Activated gamma-delta T cell treated with Interleukin-2 at 50 U/mL for 16 hours (primary cell): ENCODE data around the gene NSG1.

Source experiments
- DNase-seq: peaks from one replicate; pipeline ENCODE4 v3.0.0-alpha.2; 2020

Gene NSG1

DNA sequence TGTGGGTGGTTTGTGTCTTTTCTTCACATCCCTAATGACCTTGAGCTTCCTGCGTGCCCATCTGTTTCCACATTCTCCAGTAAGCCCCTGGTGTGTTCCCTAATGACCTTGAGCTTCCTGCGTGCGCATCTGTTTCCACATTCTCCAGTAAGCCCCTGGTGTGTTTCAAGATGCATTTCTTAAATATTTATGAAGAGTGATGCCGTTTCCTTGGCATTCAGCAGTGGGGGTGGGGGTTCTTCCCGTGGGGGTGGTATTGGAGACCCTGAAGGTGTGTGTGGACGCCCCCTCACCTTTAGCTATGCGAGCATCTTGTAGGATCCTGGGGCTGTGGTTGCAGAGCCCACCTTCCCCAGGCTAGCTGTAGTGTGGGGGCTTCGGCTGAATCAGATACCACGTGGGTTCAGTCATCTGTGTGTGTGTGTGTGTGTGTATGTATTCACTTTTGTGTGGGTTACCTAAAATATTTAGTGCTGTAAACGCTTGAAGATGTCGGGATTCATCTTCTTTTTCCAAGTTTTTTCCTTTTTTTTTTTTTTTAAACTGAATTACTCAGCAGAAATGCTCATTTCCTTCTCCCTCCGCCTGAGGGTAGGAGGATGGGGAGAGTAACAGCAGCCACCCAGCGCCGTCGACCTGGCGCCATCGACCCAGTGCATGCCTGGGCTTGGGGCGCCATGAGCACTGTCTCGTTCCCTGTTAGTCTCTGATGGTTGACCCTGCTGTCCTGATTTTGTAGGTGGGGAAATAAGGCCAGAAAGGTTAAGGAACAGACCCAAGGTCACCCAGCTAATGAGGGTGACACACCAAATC is 9.9 kb downstream of the NSG1 start:
- DNase-seq, result no peak

DNA sequence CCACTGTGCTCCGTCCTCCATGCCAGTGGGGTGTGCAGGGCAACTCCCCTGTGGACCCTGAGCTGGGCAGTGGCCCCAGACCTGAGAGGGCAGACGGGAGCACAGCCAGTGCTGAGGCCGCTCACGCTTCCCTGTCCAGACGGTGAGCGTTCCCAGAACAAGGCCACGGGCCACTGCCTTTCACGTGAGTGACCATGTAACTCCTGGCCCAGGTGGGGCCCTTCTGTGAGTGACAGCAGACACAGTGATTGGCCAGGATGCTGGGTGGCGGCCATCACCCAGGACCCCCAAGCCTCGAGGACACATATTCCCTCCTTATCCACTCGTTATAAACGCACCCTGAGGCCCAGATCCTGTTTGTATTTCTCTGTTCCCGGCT is 10.5 kb downstream of the NSG1 start:
- no peak for DNase-seq

DNA sequence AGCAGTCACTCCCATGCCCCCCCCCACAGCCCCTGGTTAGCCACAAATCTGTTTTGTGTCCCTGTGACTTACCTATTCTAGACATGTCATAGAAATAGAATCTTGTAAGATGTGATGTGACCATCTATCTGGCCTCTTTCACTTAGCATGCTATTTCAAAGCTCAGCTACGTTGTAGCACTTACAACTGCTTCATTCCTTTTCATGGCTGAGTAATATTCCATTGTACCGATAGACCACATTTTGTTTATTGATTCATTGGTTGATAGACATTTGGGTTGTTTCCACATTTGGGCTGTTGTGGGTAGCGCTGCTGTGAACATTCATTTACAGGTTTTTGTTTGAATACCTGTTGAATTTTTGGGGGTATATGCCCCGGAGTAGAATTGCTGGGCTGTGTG is 11.5 kb downstream of the NSG1 start:
- no peak for DNase-seq

DNA sequence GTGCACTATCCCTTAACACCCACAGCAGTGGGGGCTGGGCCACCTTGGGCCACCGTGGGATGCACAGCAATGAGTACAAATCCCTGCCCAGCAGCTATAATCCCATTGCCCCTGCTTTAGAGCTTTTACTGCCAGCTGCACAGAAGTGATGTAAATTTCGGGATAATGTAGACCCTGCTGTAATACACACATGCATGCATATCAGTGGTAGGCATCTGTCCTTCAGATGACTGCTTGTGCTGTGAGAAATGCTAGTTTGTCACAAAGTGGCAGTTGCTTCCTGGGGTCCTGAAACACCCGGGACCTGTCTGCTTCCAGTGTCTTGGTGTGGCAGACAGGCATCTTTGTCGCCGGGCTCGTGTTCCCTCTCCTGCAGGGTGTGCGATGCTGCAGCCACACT is 14.1 kb downstream of the NSG1 start:
- DNase-seq, result no peak

DNA sequence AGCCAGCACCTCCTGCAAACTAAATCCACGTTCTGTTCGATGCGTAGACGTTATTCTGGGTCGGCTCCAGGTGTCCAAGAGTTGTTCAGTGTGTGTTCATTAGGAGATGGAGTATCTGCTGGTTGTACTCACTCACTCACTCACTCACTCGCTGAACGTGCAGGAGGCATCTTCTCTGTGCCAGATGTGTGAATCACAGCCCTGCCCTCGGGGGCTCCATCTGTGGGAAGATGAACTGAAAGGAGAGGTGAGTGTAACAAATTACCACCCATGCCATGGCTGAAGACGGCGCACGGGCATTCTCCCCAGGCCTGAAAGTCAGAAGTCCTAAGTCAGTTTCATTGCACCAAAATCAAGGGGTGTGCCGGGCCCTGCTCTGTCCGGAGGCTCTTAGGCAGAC is 16.1 kb downstream of the NSG1 start:
- no peak for DNase-seq

DNA sequence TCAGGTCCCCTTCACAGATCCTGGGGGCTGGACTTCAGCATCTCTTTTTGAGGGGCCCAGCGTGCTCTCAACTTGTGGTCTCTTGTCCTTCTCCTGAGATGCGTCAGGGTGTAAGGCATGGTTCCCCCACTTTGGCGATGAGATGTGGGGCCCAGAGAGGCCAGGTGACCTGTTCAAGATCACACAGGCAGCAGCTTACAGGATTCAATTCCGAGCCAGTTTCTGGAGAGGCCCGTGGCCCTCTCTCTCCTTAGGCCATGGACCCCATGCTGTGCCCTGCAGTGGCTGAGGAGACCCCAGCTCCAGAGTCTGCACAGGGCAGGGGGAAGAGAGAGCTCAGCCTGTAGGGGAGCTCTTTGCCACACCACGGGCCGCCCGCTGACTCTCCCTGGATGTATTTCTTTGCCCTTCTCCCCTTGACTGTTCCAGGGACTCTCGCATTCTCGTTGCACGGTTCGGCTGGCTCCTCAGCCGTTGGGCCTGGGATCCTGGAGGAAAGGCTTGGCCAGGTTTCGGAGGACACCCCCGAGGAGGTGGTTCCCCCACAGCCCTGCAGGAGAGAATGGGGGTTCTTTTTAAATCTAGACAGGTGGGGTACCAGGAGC is 18.6 kb downstream of the NSG1 start:
- DNase-seq, result no peak

DNA sequence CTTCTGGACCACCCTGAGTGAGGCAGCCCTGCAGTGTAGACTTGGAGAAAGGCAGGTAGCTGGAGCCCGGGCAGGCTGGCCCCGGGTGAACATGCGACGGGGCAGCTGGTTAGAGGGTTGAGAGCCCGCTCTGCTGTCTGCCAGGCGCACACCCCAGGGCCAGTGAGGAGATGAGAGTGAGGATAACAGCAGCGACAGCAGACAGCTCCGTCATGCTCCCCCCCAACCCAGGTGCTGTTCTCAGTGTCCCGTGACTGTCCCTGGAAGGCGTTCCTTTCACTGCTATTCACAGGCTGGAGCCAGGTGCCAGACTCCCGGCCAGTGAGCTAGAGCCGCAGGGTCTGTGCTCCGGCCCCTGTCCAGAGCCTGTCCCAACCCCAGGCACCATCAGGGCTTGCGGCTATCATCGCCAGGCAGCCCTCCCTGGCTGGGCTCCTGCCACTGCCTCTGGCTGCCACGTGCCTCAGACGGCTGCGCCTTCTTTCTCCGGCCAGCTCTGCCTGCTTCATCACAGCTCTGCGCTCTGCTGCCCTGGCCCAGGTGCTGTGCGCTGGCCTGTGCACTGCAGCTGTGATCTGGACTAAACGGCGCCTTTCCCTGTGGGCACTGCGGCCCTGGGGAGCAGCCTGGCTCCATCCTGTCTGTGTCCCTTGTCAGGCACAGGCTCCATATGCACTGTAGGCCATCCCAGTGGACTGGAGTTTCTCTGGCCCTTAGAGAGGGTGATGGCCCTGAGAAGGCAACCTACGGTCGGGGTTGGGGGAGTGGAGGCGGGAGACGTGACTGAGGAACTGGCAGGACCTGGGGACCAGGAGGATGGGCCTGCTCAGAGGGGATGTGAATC is 19.8 kb downstream of the NSG1 start:
- no peak for DNase-seq

DNA sequence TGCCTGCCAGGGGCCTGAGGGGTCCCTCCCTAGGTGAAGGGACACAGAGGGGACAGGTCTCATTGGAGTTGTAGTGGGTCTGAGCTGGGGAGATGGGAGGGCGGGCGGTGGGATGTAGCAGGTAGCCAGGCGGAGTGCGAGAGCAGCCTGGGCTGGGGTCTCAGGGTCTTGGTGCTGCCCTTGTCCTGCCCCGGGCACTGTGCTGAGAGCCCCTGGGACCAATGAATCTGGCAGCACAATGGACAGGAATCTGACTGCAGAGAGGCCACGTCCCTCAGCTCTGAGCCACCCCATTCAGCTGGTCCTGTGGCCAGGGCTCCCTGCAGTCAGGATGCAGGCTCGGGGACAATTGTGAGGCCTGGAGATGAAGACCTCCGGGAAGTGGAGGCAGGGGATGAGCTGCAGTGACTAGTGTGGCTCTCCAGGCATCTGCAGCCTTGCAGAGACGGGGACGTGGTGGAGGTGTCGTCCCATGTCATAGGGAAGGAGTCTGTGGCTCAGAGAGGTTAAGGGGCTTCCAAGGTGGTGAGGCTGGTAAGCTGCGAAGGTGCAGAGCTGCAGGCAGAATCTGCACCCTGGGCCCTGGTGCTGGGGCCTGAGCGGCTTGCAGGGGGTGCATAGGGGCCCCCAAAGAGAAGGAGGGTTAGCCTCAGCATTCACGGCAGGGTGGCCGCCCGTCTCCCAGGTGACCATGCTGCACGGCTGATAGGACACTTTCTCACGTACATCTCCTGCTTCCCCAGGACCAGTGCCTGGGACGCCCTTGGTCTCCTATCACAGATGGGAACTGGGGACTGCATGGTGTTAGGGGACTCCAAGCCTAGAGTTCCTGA is 20.6 kb downstream of the NSG1 start:
- no peak for DNase-seq

DNA sequence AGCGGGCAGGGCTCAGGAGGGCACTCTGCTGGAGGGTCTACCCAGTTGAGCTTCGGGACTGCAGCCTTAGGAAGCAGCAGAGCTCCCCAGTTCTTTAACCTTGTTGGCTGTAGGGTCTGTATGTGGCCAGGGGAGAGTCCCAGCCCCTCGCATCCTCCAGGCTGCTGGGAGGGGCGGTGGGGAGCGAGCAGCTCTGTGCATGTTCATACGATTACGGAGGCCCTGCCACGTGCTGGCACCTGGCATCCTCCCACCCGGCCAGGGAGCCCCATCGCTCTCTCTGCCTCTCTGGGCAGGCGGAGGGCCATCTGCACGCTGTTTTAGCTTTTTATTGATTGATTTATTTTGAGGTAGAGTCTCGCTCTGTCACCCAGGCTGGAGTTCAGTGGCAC is 21.2 kb downstream of the NSG1 start:
- DNase-seq, result no peak

DNA sequence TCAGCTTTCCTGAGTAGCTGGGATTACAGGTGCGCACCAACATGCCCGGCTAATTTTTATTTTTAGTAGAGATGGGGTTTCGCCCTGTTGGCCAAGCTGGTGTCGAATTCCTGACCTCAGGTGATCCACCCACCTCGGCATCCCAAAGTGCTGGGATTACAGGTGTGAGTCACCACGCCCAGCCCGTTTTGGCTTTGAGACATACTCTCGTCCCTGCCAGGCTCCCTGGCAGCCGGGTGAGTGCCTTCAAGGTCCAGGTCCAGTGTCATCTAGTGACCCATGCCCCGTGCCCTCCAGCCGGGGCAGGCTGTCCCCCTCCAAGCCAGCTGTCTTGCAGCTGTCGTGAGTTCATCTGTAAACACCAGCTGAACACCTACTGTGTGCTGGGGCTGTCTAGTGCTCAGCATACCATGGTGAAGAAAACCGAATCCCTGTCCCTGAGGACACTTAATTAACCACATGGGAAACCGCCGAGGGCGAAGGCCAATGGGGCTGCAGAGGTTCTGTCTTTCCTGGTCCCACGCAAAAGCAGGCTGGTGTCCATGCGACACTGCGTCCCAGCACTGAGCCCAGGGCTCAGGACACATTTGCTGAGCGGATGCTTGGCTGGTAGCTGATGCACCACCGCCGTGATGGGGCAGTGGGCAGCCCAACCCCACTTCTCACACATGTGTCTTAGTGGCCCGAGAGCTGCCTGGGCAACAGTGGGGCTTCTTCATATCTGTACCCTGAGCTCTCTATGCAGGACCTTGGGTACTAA is 21.9 kb downstream of the NSG1 start:
- DNase-seq, result no peak

DNA sequence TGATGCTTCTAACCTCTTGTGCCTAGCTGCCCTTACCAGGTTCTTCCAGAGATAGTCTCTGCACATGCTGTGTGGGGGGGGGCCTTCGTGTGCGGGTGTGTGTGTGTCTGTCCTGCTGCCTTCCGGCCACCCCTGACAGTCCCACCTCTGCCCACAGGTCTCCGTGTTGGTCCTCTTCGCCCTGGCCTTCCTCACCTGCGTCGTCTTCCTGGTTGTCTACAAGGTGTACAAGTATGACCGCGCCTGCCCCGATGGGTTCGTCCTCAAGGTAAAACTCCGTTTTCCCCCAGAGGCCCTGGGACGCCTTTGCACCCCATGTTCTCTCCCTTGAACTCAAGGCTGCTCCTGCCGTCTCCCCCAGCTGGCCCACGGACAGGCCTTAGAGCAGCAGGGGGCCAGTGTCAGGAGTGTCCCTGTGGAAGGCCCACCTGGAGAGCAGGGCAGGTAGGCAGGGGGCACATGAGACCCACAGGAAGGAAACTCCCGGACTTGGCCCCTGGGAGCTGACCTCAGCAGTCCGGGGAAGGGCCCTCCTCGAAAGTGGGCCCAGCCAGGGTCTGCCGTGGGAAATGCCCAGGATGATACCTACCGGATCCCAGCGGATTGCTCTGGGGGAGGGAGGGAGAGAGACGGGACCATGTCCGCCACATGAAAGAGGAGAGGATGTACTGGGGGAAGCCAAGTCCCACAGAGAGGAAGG is 22.7 kb downstream of the NSG1 start:
- no peak for DNase-seq

DNA sequence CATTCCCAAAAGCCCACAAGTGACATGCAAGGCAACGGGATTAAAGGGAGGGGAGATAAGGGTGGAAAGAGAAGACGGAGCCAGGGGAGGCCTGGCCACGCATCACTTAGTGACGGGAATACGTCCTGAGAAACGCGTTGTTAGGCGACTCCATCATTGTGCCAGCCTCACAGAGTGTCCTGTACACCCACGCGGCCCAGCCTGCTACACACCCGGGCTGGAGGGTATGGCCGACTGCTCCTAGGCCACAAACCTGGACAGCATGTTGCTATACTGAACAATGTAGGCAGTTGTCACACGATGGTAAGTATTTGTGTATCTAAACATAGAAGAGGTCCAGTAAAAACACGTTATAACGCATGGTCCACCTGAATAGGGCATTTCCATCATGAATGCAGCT is 23.4 kb downstream of the NSG1 start:
- DNase-seq, result no peak

DNA sequence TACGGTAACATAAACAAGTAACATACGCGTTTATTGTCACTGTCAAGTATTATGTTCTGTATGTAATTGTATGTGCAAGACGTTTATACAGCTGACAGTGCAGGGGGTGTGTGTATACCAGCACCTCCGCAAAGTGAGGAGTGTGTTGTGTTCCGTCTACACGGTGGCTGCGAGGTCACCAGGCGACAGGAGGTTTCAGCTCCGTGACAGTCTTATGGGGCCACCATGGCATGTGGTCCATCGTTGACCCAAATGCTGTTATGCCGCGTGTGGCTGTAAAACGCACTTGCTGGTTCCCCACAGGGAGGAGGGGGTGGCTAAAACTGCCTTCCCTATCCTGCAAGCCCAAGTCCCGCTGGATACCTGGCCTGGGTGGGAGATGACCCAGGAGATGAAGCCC is 25.0 kb downstream of the NSG1 start:
- no peak for DNase-seq

DNA sequence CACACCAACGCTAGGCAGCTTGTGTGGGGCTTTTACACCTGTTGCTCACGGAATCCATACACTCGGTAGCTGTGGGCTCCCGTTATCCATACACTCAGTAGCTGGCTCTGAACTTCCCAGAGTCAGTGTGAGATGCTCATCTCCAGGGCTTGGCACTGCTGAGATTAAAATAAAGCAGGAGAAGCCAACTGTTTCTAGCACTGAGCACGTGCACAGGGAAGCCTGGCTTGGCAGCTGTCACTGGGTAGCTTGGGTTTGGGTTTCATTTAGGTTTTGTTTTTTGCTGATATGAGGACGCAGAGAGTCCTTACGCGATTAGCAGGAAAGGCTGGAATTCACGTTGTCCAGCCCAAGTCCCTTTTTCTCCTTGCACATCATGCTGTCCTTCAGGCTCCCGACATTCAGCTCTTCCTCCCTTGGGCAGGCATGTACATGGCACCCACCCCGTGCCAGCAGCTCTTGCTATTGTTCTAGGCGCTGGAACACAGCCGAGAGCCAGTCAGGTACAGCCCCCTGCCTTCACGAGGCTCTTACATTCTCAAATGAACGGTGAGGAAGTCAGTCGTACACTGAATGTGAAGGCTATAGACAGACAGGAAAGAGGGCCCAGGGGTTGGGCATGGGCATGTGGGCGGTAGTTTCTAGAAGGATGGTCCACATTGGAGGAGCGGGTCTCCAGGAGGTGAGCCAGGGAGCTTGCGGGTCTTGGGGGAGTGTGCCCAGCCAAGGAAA is 25.9 kb downstream of the NSG1 start:
- no peak for DNase-seq

DNA sequence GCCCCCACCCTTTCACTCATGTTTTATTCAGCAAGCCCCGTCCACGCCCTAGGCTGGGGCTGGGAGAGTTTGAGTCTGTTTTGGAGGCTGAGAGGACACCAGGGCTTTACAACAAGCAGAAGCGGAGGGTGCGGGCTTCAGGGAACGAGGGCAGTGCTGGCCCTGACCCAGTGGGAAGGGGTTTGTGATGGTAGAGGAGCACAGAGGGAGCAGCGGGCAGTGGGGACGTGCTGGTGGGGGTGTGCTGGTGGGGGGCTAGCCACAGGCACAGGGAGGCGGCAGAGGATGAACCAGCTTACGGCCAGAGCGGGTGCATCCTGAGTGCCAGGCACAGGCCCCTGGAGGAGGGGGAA is 26.4 kb downstream of the NSG1 start:
- DNase-seq, result no peak

DNA sequence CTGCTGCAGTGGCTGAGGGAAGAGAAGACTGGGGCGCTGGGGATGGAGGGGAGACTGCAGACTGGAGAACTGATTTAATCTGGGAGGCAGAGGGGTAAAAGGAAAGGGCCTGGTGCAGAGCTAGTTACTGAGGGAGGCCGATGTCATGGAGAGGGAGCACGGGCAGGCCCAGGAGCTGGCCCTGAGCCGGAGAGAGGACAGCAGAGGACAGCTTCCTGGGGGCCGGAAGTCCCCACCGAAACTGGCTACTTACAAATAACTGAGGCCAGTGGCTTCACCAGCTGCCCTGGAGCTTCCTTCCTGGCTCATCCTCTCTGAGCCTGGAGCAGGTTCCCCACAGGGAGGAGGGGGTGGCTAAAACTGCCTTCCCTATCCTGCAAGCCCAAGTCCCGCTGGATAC is 26.9 kb downstream of the NSG1 start:
- no peak for DNase-seq

DNA sequence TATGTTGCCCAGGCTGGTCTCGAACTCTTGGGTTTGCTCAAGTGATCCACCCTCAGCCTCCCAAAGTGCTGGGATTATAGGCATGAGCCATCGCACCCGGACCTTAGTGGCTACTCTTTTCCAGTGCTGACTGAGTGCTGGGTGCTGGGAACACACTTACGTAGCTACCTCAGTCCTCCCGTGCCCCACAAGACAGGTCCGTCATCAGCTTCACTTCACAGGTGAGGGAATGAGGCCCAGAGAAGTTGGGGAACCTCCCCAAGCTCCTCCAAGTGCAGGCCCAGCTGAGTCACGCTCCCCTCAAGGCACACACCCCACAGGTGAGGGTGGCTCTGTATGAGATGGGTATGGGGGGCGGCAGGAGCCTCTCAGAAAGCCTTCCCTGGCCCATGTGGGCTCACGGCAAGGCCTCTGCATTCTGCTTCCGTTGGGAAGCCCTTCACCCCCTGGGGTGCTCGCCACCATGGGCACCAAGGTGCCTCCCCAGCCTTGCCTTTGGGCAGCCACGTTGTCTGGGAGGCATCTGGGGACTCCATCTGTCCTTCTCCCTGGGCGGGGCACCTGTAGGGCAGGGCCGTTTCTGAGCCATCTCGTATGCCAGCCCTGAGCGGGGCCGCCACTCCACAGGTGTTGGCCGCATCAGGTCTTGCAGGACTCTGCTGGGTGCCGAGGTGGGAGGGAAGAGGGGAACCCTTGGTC is 28.4 kb downstream of the NSG1 start:
- no peak for DNase-seq

DNA sequence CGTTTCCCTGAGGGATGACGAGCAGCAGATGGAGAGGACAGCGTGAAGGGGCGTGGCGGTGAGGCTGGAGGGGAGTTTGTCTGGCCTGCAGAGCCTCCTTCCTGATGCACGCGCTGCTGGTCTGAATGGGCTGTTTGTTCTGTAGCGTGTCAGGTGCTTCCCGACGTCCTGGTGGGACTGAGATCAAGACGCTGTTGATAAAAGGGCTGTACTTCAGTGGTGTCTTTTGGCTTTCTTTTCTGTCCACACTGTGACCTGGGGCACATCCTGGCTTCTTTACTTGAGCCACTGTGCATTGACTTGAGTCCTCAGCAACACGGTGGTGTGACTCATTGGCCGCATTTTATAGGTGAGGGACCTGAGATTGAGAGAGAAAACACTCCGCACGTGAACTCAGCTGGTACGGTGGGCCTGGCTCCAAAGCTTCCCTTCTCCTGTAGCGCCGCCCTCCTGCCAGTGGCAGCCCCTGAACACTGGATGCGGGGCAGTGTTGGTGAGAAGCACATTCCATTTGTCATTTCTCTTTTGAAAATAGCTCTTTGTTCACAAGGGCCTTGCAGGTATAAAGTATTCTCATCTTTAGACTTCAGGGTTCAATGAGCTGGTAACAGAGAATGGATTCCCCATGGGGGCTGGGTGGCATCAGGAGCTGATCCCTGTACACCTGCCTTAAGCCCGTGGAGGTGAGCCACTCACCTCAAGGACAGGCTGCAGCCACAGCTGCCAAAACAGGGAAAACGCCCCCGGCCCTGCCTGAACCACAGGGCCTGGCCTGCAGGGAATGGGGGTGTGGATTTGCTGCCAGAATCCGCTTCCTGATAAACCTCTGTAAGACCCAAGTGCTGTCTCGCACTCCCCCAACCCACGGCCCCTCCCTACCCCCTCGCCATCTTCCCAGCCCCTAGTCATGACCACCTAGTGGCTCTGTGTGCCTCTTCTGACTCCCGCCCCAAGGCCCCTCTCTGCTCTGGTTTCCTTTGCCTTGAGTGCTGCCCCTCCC is 29.2 kb downstream of the NSG1 start:
- DNase-seq, result no peak

DNA sequence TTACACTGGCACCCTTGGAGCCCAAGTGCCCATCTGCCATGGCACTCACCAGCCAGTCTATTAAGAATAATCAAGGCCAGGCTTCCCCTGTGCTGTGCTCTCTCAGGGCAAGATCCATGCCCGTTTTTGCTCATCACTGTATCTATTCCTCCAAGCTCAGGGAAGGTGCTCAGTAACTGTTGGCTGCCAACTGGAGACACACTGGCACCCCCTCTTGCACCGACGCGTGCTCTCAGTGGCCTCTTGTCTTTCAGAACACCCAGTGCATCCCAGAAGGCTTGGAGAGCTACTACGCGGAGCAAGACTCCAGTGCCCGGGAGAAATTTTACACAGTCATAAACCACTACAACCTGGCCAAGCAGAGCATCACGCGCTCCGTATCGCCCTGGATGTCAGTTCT is 30.1 kb downstream of the NSG1 start:
- DNase-seq, result no peak
